GM23248 (cell line): Measurements from ENCODE around the gene SPESP1.
"Not testable (repeated sequence)": the region's sequence is repeated elsewhere in the genome, so short reads cannot be mapped to it uniquely, and the experiment has no call there.

Experiments used
- EZH2 ChIP-seq: fragments of 200-600 bp; sonication (generic); IDR thresholded peaks from 2 replicates; pipeline ENCODE4 v1.6.1; 2018; ENCODE audit warnings: antibody characterized with exemption, mild to moderate bottlenecking; ENCODE audit not compliant: insufficient read depth, poor library complexity, severe bottlenecking
- EZH2phosphoT487 ChIP-seq: fragments of 200-600 bp; sonication (generic); IDR thresholded peaks from 2 replicates; pipeline ENCODE4 v1.6.1; 2018; ENCODE audit warnings: antibody characterized with exemption, moderate library complexity, mild to moderate bottlenecking, low read depth; ENCODE audit not compliant: insufficient read depth

DNA sequence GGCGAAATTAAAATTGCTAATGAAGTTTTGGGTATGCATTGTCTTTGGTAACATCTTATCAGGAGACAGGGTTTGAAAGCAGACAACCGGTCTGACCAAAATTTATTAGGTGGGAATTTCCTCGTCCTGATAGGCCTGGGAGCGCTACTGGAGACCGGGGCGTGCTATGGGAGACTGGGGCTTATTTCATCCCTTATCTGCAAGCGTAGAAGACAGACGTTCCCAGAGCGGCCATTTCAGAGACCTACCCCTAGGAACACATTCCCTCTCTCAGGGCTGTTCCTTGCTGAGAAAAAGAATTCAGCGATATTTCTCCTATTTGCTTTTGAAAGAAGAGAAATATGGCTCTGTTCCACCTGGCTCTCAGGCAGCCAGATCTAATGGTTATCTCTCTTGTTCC lies 47.1 kb downstream of the SPESP1 start:
- TF ChIP-seq EZH2, EZH2phosphoT487: not testable (repeated sequence)
